NT2/D1 (cell line): ENCODE measurements around the gene CACNA2D3.

Source experiments
- DNase-seq: peaks from one replicate; pipeline ENCODE4 v3.0.0-alpha.2; 2011; ENCODE audit warnings: low read depth, low spot score
- H3K27me3 ChIP-seq: 2 replicates; pipeline ENCODE4 v1.6.0; 2011; ENCODE audit warnings: mild to moderate bottlenecking; ENCODE audit not compliant: insufficient read length, insufficient read depth
- H3K36me3 ChIP-seq: 2 replicates; pipeline ENCODE4 v1.6.1; 2011; ENCODE audit warnings: mild to moderate bottlenecking, low read length, mixed read lengths; ENCODE audit not compliant: insufficient read depth, insufficient read length
- H3K4me1 ChIP-seq: 2 replicates; pipeline ENCODE4 v1.5.1; 2011; ENCODE audit not compliant: insufficient read depth, insufficient read length
- H3K4me3 ChIP-seq: 2 replicates; pipeline ENCODE4 v1.5.1; 2011; ENCODE audit warnings: low read depth; ENCODE audit not compliant: insufficient read length
- H3K9ac ChIP-seq: 2 replicates; pipeline ENCODE4 v1.6.0; 2011; ENCODE audit warnings: low read depth; ENCODE audit not compliant: insufficient read length
- H3K9me3 ChIP-seq: 2 replicates; pipeline ENCODE4 v1.5.1; 2011; ENCODE audit warnings: mild to moderate bottlenecking, low read length; ENCODE audit not compliant: insufficient read depth
- SUZ12 ChIP-seq: IDR thresholded peaks from 2 replicates; pipeline ENCODE4 v1.6.1; 2011; ENCODE audit not compliant: insufficient read length, insufficient read depth; ENCODE audit errors: extremely low read depth
- YY1 ChIP-seq: IDR thresholded peaks from 2 replicates; pipeline ENCODE4 v1.6.1; 2011; ENCODE audit not compliant: insufficient read length, insufficient read depth
- ZNF274 ChIP-seq: IDR thresholded peaks from 2 replicates; pipeline ENCODE4 v1.6.1; 2011; ENCODE audit warnings: mild to moderate bottlenecking, low read depth, low read length

The CACNA2D3 gene

GRCh38 chr3:54866251-54866650 lies 743.9 kb downstream of the CACNA2D3 start:
- no peak for DNase-seq
- Histone ChIP-seq H3K4me3 (no peak overlapping the region), H3K9ac (no peak overlapping the region), H3K9me3 (0 out of 2 replicates have a peak, but pooled peaks cover 3% of the 10 kb centered on the region), H3K4me1 (no peaks in the 10 kb centered on the region), H3K27me3 (no peaks in the 10 kb centered on the region), H3K36me3 (no peaks in the 10 kb centered on the region)
- TF ChIP-seq ZNF274 (no peak), YY1 (no peak), SUZ12 (no peak)

GRCh38 chr3:54870423-54870822 lies 748.1 kb downstream of the CACNA2D3 start:
- no peaks in the 10 kb centered on the region for H3K9me3 ChIP-seq
- DNase-seq = no peak
- H3K27me3 ChIP-seq = no peaks in the 10 kb centered on the region

GRCh38 chr3:54871867-54872266 lies 749.5 kb downstream of the CACNA2D3 start:
- TF ChIP-seq YY1 (no peak), ZNF274 (no peak), SUZ12 (no peak)
- no peaks in the 10 kb centered on the region for H3K27me3 ChIP-seq
- H3K4me3 ChIP-seq = no peak overlapping the region
- H3K9me3 ChIP-seq = no peaks in the 10 kb centered on the region
- no peak overlapping the region for H3K9ac ChIP-seq
- DNase-seq = no peak
- H3K36me3 ChIP-seq = peaks cover 3% of the 10 kb centered on the region
- peaks cover 4% of the 10 kb centered on the region for H3K4me1 ChIP-seq

More at GRCh38 chr3:54870423-54870822, 748.1 kb downstream of the CACNA2D3 start:
- Histone ChIP-seq H3K4me1 (peaks cover 4% of the 10 kb centered on the region), H3K36me3 (peaks cover 3% of the 10 kb centered on the region), H3K4me3 (no peak overlapping the region), H3K9ac (no peak overlapping the region)
- no peak for TF ChIP-seq SUZ12
- no peak for TF ChIP-seq YY1
- TF ChIP-seq ZNF274 = no peak

GRCh38 chr3:54873059-54874010 lies 751.0 kb downstream of the CACNA2D3 start:
- Histone ChIP-seq H3K27me3 (no peaks in the 10 kb centered on the region), H3K4me3 (no peak overlapping the region), H3K9me3 (no peaks in the 10 kb centered on the region), H3K4me1 (peaks cover 4% of the 10 kb centered on the region), H3K36me3 (peaks cover 3% of the 10 kb centered on the region), H3K9ac (no peak overlapping the region)
- peak; percentile 33 for DNase-seq
- TF ChIP-seq ZNF274 = no peak
- TF ChIP-seq YY1 = no peak
- no peak for TF ChIP-seq SUZ12

- H3K9me3 ChIP-seq = no peaks in the 10 kb centered on the region
- TF ChIP-seq YY1 = no peak
- TF ChIP-seq SUZ12 = no peak
- TF ChIP-seq ZNF274 = no peak
- no peaks in the 10 kb centered on the region for H3K27me3 ChIP-seq
- H3K4me1 ChIP-seq = peaks cover 4% of the 10 kb centered on the region
- H3K9ac ChIP-seq = no peak overlapping the region
- DNase-seq = no peak
- peaks cover 3% of the 10 kb centered on the region for H3K36me3 ChIP-seq
- no peak overlapping the region for H3K4me3 ChIP-seq
These were observed 752.6 kb downstream of the CACNA2D3 start for GRCh38 chr3:54874816-54875556.

GRCh38 chr3:54875596-54876268 lies 753.4 kb downstream of the CACNA2D3 start:
- DNase-seq = no peak
- peaks cover 3% of the 10 kb centered on the region for H3K36me3 ChIP-seq

GRCh38 chr3:54876694-54877093 lies 754.3 kb downstream of the CACNA2D3 start:
- DNase-seq = no peak
- Histone ChIP-seq H3K9me3 (no peaks in the 10 kb centered on the region), H3K4me1 (peaks cover 4% of the 10 kb centered on the region), H3K9ac (no peak overlapping the region), H3K36me3 (peaks cover 2% of the 10 kb centered on the region), H3K27me3 (no peaks in the 10 kb centered on the region), H3K4me3 (no peak overlapping the region)
- TF ChIP-seq YY1 (no peak), ZNF274 (no peak), SUZ12 (no peak)

More at GRCh38 chr3:54875596-54876268, 753.4 kb downstream of the CACNA2D3 start:
- TF ChIP-seq SUZ12 (no peak), YY1 (no peak), ZNF274 (no peak)
- no peaks in the 10 kb centered on the region for H3K27me3 ChIP-seq
- no peak overlapping the region for H3K9ac ChIP-seq
- H3K9me3 ChIP-seq = no peaks in the 10 kb centered on the region
- peaks cover 4% of the 10 kb centered on the region for H3K4me1 ChIP-seq
- no peak overlapping the region for H3K4me3 ChIP-seq
